Measurements from ENCODE around the gene SEPTIN1. TPM values are rescaled to one million over a fixed set of nuclear protein-coding genes. Genes with fewer than 3 reads are reported as not detected.
A peak's percentile ranks its signal among the peaks of the same experiment; 100 is the strongest.
"Not testable (repeated sequence)": the region's sequence is repeated elsewhere in the genome, so short reads cannot be mapped to it uniquely, and the experiment has no call there.

The SEPTIN1 gene
- total RNA-seq, 1 donor from 2014 or later: 0.69 TPM

DNA sequence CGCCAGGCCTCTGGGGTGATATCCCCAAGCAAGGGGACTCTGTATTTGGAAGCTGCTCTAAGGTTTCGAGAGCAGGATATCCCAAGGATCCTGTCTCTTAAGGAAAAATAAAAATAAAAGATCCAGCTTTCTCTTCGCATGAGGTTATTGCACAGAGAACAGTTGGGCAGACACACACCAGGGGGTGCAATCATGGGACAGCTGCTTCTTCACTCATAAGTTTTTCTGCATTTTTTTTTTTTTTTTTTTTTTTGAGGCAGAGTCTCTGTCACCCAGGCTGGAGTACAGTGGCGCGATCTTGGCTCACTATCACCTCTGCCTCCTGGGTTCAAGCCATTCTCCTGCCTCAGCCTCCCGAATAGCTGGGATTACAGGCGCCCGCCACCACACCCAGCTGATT lies 40.4 kb downstream of the SEPTIN1 start:
- not testable (repeated sequence) for DNase-seq

DNA sequence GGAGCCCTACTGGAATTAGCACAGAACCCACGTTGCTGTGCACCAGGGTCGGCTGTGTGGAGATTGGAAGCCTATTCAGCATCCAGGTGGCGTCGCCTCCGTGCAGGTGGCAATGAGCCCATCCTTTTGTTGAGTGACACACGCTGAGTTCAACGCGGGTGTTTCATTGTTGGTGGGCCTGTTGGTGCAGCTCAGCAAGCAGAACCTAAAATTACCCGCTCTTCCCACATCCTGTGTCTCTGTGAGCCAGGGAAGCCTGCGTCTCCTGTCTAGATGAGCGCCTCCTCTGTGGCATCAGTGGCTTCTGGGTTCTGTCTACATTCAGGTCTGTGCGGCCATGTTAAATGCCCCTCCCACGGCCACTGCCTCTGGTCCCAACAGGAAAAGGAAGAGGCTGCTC lies 41.7 kb downstream of the SEPTIN1 start:
- no peak for DNase-seq

DNA sequence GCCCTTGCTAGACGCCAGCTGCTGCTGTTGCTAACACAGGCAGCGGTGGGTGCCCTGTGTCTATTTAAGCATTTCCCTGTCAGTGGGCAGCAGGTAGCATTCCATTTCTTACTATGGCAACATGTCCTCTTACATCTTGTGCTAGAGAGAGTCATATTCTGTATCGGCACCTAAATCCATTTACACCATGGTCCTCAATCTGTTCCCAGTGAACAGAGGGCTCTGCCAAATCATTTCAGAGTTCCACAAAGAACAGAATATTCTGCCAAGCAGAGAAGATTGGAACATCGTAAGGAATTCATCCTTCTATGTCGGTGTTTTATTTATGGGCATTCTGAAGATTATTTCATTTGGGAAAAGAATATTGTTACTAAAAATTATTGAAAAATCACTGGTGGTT lies 43.6 kb downstream of the SEPTIN1 start:
- not testable (repeated sequence) for DNase-seq

DNA sequence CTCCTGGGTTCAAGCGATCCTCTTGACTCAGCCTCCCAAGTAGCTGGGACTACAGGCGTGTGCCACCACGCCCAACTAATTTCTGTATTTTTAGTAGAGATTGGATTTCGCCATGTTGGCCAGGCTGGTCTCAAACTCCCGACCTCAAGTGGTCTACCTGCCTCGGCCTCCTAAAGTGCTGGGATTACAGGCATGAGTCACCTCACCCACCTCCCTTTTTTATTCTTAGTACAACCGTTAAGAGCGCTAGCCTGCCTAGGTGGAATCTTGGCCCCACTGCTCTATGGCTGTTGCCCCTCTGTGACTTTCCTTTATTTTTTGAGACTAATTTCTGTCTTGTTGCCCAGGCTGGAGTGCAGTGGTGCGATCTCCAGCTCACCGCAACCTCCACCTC lies 44.4 kb downstream of the SEPTIN1 start:
- not testable (repeated sequence) for DNase-seq

DNA sequence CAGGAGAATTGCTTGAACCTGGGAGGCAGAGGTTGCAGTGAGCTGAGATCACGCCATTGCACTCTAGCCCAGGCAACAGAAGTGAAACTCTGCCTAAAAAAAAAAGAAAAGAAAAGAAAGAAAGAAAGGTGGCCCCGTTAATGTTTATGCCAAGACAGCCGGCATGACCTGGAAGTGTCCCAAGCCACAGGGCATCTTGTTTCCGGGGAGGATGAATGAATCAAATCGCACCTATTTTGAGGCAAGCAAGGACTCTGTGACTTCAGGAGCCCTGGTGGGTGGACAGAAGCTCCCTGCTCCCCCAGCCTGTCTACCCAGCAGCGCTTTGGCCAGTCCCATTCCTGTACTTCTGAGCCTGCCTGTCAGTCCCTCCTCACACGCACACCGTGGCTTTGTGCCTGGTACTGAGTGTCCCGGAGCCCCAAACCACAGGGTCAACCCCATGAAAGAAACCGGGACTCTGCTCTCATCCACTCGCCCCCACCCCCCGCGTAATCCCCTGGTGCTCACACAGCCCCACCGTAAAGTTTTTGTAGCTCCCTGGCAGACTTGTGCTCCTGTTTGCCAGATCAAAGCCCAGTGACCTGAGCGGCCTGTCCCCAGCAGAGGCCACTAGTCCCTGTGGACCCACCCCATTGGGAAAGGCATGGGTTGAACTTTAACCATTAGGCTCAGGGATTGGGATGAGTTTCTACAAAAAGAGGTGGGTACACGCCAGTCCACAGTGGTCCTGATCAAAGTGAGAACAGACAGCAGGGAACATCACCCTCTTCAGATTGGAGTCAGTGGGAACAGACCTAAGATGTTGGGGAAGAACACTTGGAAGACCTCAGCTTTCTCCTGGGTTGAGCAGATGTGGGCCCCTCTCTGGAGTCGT lies 46.5 kb downstream of the SEPTIN1 start:
- DNase-seq: no peak

DNA sequence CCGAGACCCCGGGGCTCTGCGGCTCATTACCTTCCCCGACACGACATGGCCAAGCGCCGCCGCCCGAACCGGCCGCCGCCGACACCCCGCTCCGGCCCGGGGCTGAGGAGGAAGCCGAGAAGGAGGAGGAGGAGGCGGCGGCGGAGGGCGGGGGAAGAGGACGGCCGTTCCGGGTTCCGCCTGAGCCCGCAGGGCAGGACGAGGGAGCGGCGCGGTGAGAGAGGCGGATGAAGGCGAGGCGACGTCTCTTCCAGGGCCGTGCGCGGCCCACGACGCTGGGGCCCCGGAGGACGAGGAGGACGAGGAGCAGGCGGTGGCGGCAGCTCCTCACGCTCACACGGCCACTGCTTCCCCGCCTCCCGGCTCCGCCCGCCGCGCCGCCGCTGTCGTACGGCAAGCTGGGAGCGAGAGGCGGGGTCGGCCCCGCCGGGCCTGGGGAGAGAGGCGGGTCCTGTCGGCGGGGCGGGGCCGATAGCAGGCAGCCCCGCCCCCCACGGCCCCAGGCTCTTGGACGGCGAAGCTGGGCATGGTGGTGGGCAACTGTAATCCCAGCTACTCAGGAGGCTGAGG lies 47.2 kb downstream of the SEPTIN1 start:
- peak; percentile 30 for DNase-seq

DNA sequence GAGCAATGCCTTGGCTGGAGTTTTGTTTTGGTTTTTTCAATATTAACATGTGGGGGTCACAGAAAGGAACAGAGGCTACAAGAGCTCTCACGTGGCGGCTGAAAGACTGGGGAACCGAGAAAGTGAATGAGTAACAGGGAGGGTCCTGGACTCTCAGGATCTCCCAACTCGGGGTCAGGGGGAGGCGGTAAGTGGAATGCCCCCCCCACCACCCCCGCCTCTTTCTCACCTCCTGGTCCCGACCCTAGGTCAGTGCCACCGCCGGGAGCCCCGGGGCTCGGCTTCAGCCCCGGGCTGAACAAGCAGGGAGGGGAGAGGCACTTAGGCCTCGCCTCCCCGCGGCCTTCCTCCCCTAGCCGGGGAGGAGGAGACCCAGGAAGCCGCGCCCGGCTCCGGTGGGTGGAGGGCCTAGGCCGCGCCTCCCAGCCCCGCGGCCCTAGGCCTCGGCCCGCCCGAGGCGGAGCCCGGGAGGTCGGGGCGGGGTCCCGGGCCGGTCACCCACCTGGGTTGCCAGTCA lies 47.8 kb downstream of the SEPTIN1 start:
- peak; percentile 24 for DNase-seq

Small RNA genes within 50 kb of the gene (small RNA-seq; reads per million reads assigned to genes)
- gene RF00406 (ENCODE audit: low replicate concordance): 0.21 reads per million

Other genes starting within 250 kb of the SEPTIN1 start
- gene CORO1A, start 199.0 kb downstream of the SEPTIN1 start, total RNA-seq: 16.0 TPM
- gene BOLA2B, start 188.9 kb downstream of the SEPTIN1 start, total RNA-seq: 6.1 TPM
- gene SLX1A, start 188.7 kb downstream of the SEPTIN1 start, total RNA-seq: 7.3 TPM
- gene SULT1A3, start 183.3 kb downstream of the SEPTIN1 start, total RNA-seq: 3.1 TPM
- 1.6 TPM for gene NPIPB13, start 134.1 kb downstream of the SEPTIN1 start, total RNA-seq
- 17.0 TPM for gene CD2BP2, start 27.3 kb downstream of the SEPTIN1 start, total RNA-seq
- gene TBC1D10B, start 12.1 kb downstream of the SEPTIN1 start, total RNA-seq: 24.7 TPM
- 921 TPM for gene MYL11, start 7.8 kb downstream of the SEPTIN1 start, total RNA-seq
- 3.8 TPM for gene ZNF48, start 12.9 kb upstream of the SEPTIN1 start, total RNA-seq
- gene ZNF771, start 25.0 kb upstream of the SEPTIN1 start, total RNA-seq: 4.7 TPM
- 14.3 TPM for gene DCTPP1, start 47.5 kb upstream of the SEPTIN1 start, total RNA-seq
- 13.1 TPM for gene SEPHS2, start 63.3 kb upstream of the SEPTIN1 start, total RNA-seq
- gene ITGAL, start 90.2 kb upstream of the SEPTIN1 start, total RNA-seq: 6.1 TPM
- gene ZNF768, start 144.0 kb upstream of the SEPTIN1 start, total RNA-seq: 11.2 TPM
- gene ZNF747, start 152.3 kb upstream of the SEPTIN1 start, total RNA-seq: 5.8 TPM
- gene ZNF764, start 175.8 kb upstream of the SEPTIN1 start, total RNA-seq: 4.1 TPM
- 8.9 TPM for gene ZNF688, start 189.2 kb upstream of the SEPTIN1 start, total RNA-seq
- gene ZNF785, start 203.1 kb upstream of the SEPTIN1 start, total RNA-seq: 9.8 TPM
- gene ZNF689, start 227.8 kb upstream of the SEPTIN1 start, total RNA-seq: 3.3 TPM